Measurements from ENCODE around the gene NFE2. TPM values are rescaled to one million over a fixed set of nuclear protein-coding genes. Genes with fewer than 3 reads are reported as not detected.

Gene NFE2
- total RNA-seq, 3 donors from 2014 or later, result 0.15 to 0.48 (median 0.33) TPM

DNA sequence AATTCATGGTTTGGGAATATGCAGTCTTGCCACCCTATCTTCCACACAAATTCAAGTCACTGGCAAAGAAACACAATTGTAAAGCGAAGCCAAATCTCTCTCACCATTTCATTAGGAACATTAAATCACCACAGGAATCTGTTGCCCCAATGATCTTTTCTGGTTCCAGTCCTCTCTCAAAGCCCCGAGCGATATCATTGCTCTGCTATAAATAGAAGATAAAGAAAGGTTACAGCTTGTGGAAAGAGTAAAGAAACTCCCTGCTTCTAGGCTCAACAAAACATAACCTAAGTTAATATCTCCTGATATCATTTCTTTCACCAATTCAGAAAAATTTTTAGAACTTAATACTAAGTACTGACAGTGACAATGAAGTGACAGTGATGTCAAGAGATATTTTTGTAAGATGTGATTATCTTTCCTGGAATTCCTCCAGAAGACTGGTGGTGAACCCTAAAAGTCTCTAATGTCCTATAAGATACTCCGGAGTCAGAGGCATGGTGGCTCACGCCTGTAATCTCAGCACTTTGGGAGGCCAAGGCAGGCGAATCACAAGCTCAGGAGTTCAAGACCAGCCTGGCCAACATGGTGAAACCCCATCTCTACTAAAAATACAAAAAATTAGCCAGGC lies 54.7 kb downstream of the NFE2 start:
- intact Hi-C loops (cut with DNase I; ENCODE audit: low total_unique reads), result no loop called here
- no peaks in the 10 kb centered on the region for H3K9me3 ChIP-seq
- H3K4me3 ChIP-seq, result no peak overlapping the region
- H3K4me1 ChIP-seq, result no peaks in the 10 kb centered on the region
- no peaks in the 10 kb centered on the region for H3K27me3 ChIP-seq
- DNase-seq (ENCODE audit: low spot score in 2 of 2), result no peak
- TF ChIP-seq, protein P1, sequence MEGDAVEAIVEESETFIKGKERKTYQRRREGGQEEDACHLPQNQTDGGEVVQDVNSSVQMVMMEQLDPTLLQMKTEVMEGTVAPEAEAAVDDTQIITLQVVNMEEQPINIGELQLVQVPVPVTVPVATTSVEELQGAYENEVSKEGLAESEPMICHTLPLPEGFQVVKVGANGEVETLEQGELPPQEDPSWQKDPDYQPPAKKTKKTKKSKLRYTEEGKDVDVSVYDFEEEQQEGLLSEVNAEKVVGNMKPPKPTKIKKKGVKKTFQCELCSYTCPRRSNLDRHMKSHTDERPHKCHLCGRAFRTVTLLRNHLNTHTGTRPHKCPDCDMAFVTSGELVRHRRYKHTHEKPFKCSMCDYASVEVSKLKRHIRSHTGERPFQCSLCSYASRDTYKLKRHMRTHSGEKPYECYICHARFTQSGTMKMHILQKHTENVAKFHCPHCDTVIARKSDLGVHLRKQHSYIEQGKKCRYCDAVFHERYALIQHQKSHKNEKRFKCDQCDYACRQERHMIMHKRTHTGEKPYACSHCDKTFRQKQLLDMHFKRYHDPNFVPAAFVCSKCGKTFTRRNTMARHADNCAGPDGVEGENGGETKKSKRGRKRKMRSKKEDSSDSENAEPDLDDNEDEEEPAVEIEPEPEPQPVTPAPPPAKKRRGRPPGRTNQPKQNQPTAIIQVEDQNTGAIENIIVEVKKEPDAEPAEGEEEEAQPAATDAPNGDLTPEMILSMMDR (IDR thresholded peaks at IDR 0.05), result no peak
- TF ChIP-seq POLR2A (IDR thresholded peaks at IDR 0.05) (no peak), POLR2AphosphoS5 (IDR thresholded peaks at IDR 0.05) (no peak)
- H3K36me3 ChIP-seq, result peaks cover 5% of the 10 kb centered on the region
- no peak overlapping the region for H3K27ac ChIP-seq

Other genes starting within 250 kb of the NFE2 start
- gene HOXC4, start 247.2 kb downstream of the NFE2 start, total RNA-seq, result 1 to 10 TPM; 1.8 to 2.3 (median 1.9) TPM
- gene SMUG1, start 112.0 kb downstream of the NFE2 start, total RNA-seq, result 10 to 100 TPM; 29.6 to 55.4 (median 46.4) TPM
- 10 to 100 TPM; 22.4 to 45.8 (median 31.8) TPM for gene CBX5, start 20.9 kb downstream of the NFE2 start, total RNA-seq
- 100 to 1,000 TPM; 387 to 571 (median 477) TPM for gene HNRNPA1, start 20.3 kb downstream of the NFE2 start, total RNA-seq
- 100 to 1,000 TPM in 1 of 3 donors, 10 to 100 TPM in 2; 70.9 to 109 (median 90.1) TPM for gene COPZ1, start 24.1 kb upstream of the NFE2 start, total RNA-seq
- gene GPR84, start 63.5 kb upstream of the NFE2 start, total RNA-seq, result under 1 TPM in 1 of 3 donors, not detected in 2; 0.44 TPM
- gene ZNF385A, start 83.7 kb upstream of the NFE2 start, total RNA-seq, result 10 to 100 TPM in 2 of 3 donors, 1 to 10 TPM in 1; 8.9 to 18.4 (median 10.5) TPM
- 100 to 1,000 TPM in 1 of 3 donors, 10 to 100 TPM in 2; 30.4 to 135 (median 81.9) TPM for gene ITGA5, start 118.3 kb upstream of the NFE2 start, total RNA-seq
- 1 to 10 TPM in 1 of 3 donors, under 1 TPM in 1, not detected in 1; 0.96 to 1.3 TPM for gene GTSF1, start 172.6 kb upstream of the NFE2 start, total RNA-seq
- 10 to 100 TPM; 12.5 to 40.5 (median 15.7) TPM for gene NCKAP1L, start 196.7 kb upstream of the NFE2 start, total RNA-seq
- 10 to 100 TPM in 2 of 3 donors, 1 to 10 TPM in 1; 6.3 to 34.7 (median 13.8) TPM for gene PDE1B, start 248.6 kb upstream of the NFE2 start, total RNA-seq